Measurements from ENCODE around the gene RDH13. TPM values are rescaled to one million over a fixed set of nuclear protein-coding genes. Genes with fewer than 3 reads are reported as not detected.

Gene RDH13
- total and polyA plus RNA-seq, 4 donors, result 8.9 to 11.7 (median 9.5) TPM

DNA sequence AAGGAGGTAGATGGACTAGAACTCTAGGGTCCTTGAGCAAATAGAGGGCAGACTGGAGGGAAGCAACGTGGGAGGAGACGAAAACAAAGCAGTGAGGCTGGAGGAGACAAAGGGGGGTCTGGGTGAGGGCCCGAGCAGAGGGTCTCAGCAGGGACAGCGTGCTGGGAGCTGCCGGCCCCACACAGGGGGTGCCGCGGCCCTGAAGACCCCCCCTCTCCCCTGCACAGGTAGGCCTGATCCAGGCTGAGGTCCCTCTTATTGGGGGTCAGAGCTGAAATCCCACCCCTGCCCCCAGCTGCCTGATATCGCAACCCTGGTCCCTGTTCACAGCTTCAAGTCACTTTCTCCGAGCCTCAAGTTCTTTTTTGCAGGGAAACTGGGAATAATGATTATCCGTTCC, 21.5 kb upstream of the RDH13 start:
- Histone ChIP-seq H3K4me1 (ENCODE audit: control insufficient read depth in 4 of 4, insufficient read depth in 4 of 4, low read length in 3 of 4) (peaks cover 11 to 29% (median 18%) of the 10 kb centered on the region in 4 donors), H3K9me3 (ENCODE audit: control insufficient read depth in 4 of 4, low read length in 3 of 4) (no peaks in the 10 kb centered on the region), H3K4me3 (ENCODE audit: low read depth in 1 of 3, low read length in 3 of 3) (no peak overlapping the region), H3K27me3 (ENCODE audit: control insufficient read depth in 4 of 4, insufficient read depth in 4 of 4, low read length in 3 of 4) (peaks cover 0 to 14% (median 3%) of the 10 kb centered on the region in 4 donors), H3K36me3 (ENCODE audit: control insufficient read depth in 4 of 4, insufficient read depth in 3 of 4, low read depth in 1 of 4, low read length in 3 of 4) (no peaks in the 10 kb centered on the region), H3K27ac (ENCODE audit: low read depth in 1 of 2, low read length in 2 of 2) (no peak overlapping the region), H3K9ac (ENCODE audit: low read depth in 1 of 2, low read length in 2 of 2) (no peak overlapping the region)
- WGBS, result 64% methylated on average over 10 of the region's 10 CpGs
- TF ChIP-seq HNF4A (conservative IDR thresholded peaks at IDR 0.05) (no peak), TAF1 (conservative IDR thresholded peaks at IDR 0.05) (no peak), EGR1 (IDR thresholded peaks at IDR 0.05; ENCODE audit: low read depth in 2 of 2) (no peak), RXRA (IDR thresholded peaks at IDR 0.05) (no peak)
- TF ChIP-seq, protein P1, sequence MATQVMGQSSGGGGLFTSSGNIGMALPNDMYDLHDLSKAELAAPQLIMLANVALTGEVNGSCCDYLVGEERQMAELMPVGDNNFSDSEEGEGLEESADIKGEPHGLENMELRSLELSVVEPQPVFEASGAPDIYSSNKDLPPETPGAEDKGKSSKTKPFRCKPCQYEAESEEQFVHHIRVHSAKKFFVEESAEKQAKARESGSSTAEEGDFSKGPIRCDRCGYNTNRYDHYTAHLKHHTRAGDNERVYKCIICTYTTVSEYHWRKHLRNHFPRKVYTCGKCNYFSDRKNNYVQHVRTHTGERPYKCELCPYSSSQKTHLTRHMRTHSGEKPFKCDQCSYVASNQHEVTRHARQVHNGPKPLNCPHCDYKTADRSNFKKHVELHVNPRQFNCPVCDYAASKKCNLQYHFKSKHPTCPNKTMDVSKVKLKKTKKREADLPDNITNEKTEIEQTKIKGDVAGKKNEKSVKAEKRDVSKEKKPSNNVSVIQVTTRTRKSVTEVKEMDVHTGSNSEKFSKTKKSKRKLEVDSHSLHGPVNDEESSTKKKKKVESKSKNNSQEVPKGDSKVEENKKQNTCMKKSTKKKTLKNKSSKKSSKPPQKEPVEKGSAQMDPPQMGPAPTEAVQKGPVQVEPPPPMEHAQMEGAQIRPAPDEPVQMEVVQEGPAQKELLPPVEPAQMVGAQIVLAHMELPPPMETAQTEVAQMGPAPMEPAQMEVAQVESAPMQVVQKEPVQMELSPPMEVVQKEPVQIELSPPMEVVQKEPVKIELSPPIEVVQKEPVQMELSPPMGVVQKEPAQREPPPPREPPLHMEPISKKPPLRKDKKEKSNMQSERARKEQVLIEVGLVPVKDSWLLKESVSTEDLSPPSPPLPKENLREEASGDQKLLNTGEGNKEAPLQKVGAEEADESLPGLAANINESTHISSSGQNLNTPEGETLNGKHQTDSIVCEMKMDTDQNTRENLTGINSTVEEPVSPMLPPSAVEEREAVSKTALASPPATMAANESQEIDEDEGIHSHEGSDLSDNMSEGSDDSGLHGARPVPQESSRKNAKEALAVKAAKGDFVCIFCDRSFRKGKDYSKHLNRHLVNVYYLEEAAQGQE (IDR thresholded peaks at IDR 0.05), result no peak
- TF ChIP-seq, protein P2, sequence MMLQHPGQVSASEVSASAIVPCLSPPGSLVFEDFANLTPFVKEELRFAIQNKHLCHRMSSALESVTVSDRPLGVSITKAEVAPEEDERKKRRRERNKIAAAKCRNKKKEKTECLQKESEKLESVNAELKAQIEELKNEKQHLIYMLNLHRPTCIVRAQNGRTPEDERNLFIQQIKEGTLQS (IDR thresholded peaks at IDR 0.05), result no peak
- TF ChIP-seq, protein P3, sequence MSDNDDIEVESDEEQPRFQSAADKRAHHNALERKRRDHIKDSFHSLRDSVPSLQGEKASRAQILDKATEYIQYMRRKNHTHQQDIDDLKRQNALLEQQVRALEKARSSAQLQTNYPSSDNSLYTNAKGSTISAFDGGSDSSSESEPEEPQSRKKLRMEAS (IDR thresholded peaks at IDR 0.05), result no peak
- no peak for DNase-seq (ENCODE audit: low spot score)

- H3K9ac ChIP-seq (ENCODE audit: low read depth in 1 of 2, low read length in 2 of 2), result no peak overlapping the region
- peaks cover 0 to 14% (median 3%) of the 10 kb centered on the region in 4 donors for H3K27me3 ChIP-seq (ENCODE audit: control insufficient read depth in 4 of 4, insufficient read depth in 4 of 4, low read length in 3 of 4)
- 35% methylated on average over 42 of the region's 42 CpGs for WGBS
- H3K9me3 ChIP-seq (ENCODE audit: control insufficient read depth in 4 of 4, low read length in 3 of 4), result no peaks in the 10 kb centered on the region
- no peak for TF ChIP-seq SP1 (IDR thresholded peaks at IDR 0.05)
- TF ChIP-seq, protein P1 (IDR thresholded peaks at IDR 0.05), result no peak
- TF ChIP-seq, protein P4, sequence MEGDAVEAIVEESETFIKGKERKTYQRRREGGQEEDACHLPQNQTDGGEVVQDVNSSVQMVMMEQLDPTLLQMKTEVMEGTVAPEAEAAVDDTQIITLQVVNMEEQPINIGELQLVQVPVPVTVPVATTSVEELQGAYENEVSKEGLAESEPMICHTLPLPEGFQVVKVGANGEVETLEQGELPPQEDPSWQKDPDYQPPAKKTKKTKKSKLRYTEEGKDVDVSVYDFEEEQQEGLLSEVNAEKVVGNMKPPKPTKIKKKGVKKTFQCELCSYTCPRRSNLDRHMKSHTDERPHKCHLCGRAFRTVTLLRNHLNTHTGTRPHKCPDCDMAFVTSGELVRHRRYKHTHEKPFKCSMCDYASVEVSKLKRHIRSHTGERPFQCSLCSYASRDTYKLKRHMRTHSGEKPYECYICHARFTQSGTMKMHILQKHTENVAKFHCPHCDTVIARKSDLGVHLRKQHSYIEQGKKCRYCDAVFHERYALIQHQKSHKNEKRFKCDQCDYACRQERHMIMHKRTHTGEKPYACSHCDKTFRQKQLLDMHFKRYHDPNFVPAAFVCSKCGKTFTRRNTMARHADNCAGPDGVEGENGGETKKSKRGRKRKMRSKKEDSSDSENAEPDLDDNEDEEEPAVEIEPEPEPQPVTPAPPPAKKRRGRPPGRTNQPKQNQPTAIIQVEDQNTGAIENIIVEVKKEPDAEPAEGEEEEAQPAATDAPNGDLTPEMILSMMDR (IDR thresholded peaks at IDR 0.05; ENCODE audit: low read depth, low read length, missing input control), result no peak
- TF ChIP-seq FOXA1 (IDR thresholded peaks at IDR 0.05), result no peak
- TF ChIP-seq GABPA (IDR thresholded peaks at IDR 0.05 in 1 of 2, conservative IDR thresholded peaks at IDR 0.05 in 1 of 2), result no peak
- no peak for TF ChIP-seq HNF4G (IDR thresholded peaks at IDR 0.05)
- TF ChIP-seq FOXA2 (IDR thresholded peaks at IDR 0.05), result no peak
- no peaks in the 10 kb centered on the region for H3K36me3 ChIP-seq (ENCODE audit: control insufficient read depth in 4 of 4, insufficient read depth in 3 of 4, low read depth in 1 of 4, low read length in 3 of 4)
- H3K4me1 ChIP-seq (ENCODE audit: control insufficient read depth in 4 of 4, insufficient read depth in 4 of 4, low read length in 3 of 4), result peaks cover 11 to 29% (median 18%) of the 10 kb centered on the region in 4 donors
- H3K27ac ChIP-seq (ENCODE audit: low read depth in 1 of 2, low read length in 2 of 2), result no peak overlapping the region
- no peak for DNase-seq (ENCODE audit: low spot score)
- no peak overlapping the region for H3K4me3 ChIP-seq (ENCODE audit: low read depth in 1 of 3, low read length in 3 of 3)
Observed at GRCh38 chr19:55083004-55083850, 20.3 kb upstream of the RDH13 start.
